Naive thymus-derived CD8-positive, alpha-beta T cell (primary cell): ENCODE measurements around the gene NELFCD. TPM values are rescaled to one million over a fixed set of nuclear protein-coding genes. Genes with fewer than 3 reads are reported as not detected.
"Not testable (repeated sequence)": the region's sequence is repeated elsewhere in the genome, so short reads cannot be mapped to it uniquely, and the experiment has no call there.

Source experiments
- ATAC-seq, 2 donors: fragments of 150-1000 bp; cut with Tn5 transposase in 1 of 2; sonication (Bioruptor Pico), chemical (Tn5 transposase) in 1 of 2; 1 replicate in 1 of 2; 2 replicates in 1 of 2; pipeline ENCODE4 v1.10.0; 2021; ENCODE audit warnings: mild to moderate bottlenecking in 2 of 2, moderate library complexity in 2 of 2
- POLR2A ChIA-PET: fragments of 350-600 bp; sonication (Branson Sonifier 250); formaldehyde crosslinking; loops from one replicate; lab custom pipeline; 2021; ENCODE audit warnings: antibody characterized with exemption; lab: Charles Lee
- DNase-seq, 10 donors: peaks; one replicate each; pipeline versions ENCODE4 v3.0.0 to v3.0.0-alpha.2; 2020 to 2022
- H3K27ac Mint-ChIP-seq, 10 donors: one replicate each; pipeline ENCODE4 v1.8.0; 2020 to 2022; ENCODE audit warnings: mild to moderate bottlenecking in 10 of 10, mixed read lengths in 10 of 10, moderate library complexity in 4 of 10, inconsistent platforms in 1 of 10
- H3K27me3 Mint-ChIP-seq, 5 donors: one replicate each; pipeline ENCODE4 v1.8.0; 2021 to 2022; ENCODE audit warnings: mixed read lengths in 5 of 5
- H3K36me3 Mint-ChIP-seq, 3 donors: one replicate each; pipeline ENCODE4 v1.8.0; 2020 to 2022; ENCODE audit warnings: mixed read lengths in 3 of 3, mild to moderate bottlenecking in 2 of 3, inconsistent platforms in 1 of 3
- H3K4me1 Mint-ChIP-seq, 4 donors: one replicate each; pipeline ENCODE4 v1.8.0; 2021 to 2022; ENCODE audit warnings: mixed read lengths in 4 of 4
- H3K4me3 Mint-ChIP-seq, 10 donors: one replicate each; pipeline ENCODE4 v1.8.0; 2020 to 2022; ENCODE audit warnings: mild to moderate bottlenecking in 10 of 10, mixed read lengths in 10 of 10, moderate library complexity in 6 of 10, inconsistent platforms in 1 of 10
- H3K9me3 Mint-ChIP-seq, 9 donors: one replicate each; pipeline ENCODE4 v1.8.0; 2020 to 2022; ENCODE audit warnings: mixed read lengths in 9 of 9, mild to moderate bottlenecking in 3 of 9, inconsistent platforms in 1 of 9, moderate library complexity in 1 of 9
- polyA plus RNA-seq, 3 donors: library from polyadenylated mRNA; unstranded; fragments of 300-500 nt; fragmentation: Illumina TruSeq; gene quantifications; one replicate each; pipeline ENCODE4 v1.2.3, GENCODE V29; 2021
- total RNA-seq, 8 experiments: library from RNA in 2 of 8; stranded (reverse) in 2 of 8; gene quantifications; one replicate each; pipeline ENCODE4 v1.2.3 and lab custom pipeline; 2021 to 2026

NELFCD gene
- total and polyA plus RNA-seq, 5 experiments from 2014 or later, result 63.6 to 101 (median 76.5) TPM

DNA sequence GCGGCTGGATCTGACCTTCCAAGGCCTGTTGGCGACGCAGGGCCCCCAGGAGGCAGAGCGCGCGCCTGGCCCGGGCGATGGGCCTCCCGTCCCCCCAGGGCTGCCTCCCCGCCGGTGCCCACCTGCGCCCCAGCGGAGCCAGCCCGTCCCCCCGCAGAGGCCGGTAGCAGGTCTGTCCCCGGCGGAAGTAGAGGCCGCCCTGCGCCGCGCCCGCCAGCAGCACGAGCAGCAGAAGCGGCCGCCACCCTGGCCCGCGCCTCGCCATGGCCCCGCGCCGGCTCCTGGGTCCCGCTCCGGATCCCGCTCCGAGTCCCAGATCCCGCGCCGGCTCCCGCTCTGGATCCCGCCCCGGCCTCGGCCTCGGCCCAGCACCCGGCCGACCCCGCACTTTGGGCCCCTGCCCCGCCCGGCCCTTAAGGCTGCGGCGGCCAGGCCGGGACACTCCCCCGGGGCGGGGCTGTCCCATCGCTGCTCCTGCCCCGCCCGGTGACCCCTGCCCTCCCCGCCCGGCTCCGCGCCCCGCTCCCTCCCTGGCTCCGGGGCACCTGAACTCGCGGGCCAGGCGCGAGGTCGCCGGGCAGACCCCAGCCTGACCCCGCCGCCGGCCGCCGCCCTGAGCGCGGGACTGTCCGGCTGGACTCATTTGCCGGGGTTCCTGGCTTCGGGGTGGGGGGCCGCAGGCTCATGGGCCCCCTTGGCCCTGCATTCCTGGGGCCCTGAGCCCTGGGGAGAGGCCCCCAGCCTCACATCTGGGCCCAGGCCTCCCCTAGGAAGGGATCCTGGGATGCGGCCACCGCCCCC is 26.0 kb downstream of the NELFCD start, which contains the start of gene CTSZ:
Gene CTSZ, minus strand, starts transcription at position 391 of the 801 bp plus-strand sequence. Its CDS starts 126 bp downstream, at position 265.
- no peaks in the 10 kb centered on the region for H3K27me3 Mint-ChIP-seq
- peak in 7 of 10 donors; percentile 12 to 40 (median 33) for DNase-seq
- ATAC-seq, result peak; percentile 44 to 66
- H3K36me3 Mint-ChIP-seq, result peaks cover 0 to 2% (median 0%) of the 10 kb centered on the region in 3 donors
- peak within 1 kb of the TSS in 5 of 10 donors; percentile 43 to 93 (median 84) for H3K27ac Mint-ChIP-seq
- peak within 1 kb of the TSS; percentile 66 to 93 (median 85) for H3K4me3 Mint-ChIP-seq
- H3K4me1 Mint-ChIP-seq, result peaks cover 32 to 53% (median 48%) of the 10 kb centered on the region in 4 donors
- H3K9me3 Mint-ChIP-seq, result no peaks in the 10 kb centered on the region
- POLR2A ChIA-PET, result interaction anchor here (2.2 to 2.7 kb wide), 2 partner anchors 25 kb away, joined by 12 to 20 read pairs; partner anchors contain the start of gene ATP5F1E

DNA sequence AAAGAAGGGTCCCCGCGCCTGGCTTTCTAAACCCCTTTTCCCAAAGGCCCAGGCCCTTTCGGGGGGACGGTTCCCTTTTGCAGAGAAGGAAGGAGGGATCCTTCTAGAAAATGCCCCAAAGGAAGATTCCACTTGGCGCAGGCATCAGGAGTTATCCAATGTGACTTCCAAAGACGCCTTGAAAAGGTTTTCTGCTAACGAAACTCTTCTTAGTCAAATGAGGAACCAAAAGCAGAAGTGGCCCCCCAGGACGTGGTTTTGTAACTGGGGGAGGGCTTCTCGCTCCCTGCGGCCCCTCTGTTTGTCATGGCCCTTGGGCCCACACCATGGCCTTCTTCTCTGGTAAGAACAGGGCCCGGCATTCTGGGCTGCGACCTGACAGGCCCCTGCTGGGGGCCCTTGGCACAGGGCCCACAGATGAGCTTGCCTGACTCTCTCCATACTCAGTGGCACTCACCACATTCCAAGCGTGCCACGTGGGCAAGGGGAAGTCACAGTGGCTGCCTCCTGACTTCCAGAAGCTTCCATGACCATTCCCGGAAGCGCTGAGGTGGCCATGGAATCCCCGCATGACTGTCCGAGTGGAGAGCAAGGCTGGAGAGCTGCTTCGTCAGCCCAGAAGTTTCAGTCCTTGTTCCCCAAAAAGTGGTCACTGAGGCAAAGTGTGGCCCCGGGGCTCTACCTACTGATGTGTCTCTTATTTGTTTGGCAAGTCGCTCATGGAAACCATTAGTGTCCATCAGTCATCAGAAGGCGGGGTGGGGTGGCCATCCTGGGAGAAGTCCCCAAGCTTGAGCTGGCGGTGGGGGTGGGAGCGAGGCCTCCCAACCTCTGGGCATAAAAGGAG is 26.8 kb downstream of the NELFCD start:
- peak in 1 of 10 donors; percentile 36 for DNase-seq
- peaks cover 0 to 2% (median 0%) of the 10 kb centered on the region in 3 donors for H3K36me3 Mint-ChIP-seq
- POLR2A ChIA-PET, result interaction anchor here (1.1 to 2.2 kb wide), 3 partner anchors 10 to 27 kb away, joined by 3 to 12 read pairs (median 4); partner anchors contain the start of genes ATP5F1E and NELFCD
- peak overlapping the region in 4 of 10 donors; percentile 43 to 84 (median 68) for H3K27ac Mint-ChIP-seq
- H3K4me3 Mint-ChIP-seq, result peak overlapping the region; percentile 66 to 91 (median 81)
- peaks cover 28 to 50% (median 49%) of the 10 kb centered on the region in 4 donors for H3K4me1 Mint-ChIP-seq
- no peak for ATAC-seq
- H3K9me3 Mint-ChIP-seq, result no peaks in the 10 kb centered on the region
- H3K27me3 Mint-ChIP-seq, result no peaks in the 10 kb centered on the region

DNA sequence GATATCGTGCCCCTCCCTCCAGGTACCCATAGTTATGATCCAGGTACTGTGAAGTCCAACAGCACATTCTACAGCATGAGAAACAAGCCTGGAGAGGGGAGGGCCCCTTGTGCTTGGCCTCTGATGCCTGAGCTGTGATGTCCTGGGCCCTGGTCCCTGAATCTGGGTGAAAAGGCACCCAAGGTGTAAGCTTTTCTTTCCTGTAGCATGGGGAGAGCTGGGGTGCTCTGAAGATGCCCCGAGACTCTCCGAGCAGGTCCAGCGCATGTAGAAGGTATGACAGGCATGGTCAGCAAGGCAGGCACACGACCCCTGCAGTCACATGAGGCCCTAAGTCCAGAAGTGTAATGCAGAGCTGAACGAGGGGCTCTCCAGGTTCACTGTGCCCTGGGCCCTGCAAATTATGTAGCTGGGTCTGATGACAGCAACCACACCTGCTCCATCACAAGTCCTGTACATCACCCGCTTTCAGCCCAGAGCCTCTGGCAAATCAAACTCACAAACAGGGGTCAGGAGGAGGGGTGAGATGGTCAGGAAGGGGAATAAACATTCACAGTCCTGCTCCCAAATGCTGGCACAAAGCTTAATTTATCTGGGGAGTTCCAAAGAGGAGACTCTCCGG is 27.8 kb downstream of the NELFCD start:
- no peak for ATAC-seq

DNA sequence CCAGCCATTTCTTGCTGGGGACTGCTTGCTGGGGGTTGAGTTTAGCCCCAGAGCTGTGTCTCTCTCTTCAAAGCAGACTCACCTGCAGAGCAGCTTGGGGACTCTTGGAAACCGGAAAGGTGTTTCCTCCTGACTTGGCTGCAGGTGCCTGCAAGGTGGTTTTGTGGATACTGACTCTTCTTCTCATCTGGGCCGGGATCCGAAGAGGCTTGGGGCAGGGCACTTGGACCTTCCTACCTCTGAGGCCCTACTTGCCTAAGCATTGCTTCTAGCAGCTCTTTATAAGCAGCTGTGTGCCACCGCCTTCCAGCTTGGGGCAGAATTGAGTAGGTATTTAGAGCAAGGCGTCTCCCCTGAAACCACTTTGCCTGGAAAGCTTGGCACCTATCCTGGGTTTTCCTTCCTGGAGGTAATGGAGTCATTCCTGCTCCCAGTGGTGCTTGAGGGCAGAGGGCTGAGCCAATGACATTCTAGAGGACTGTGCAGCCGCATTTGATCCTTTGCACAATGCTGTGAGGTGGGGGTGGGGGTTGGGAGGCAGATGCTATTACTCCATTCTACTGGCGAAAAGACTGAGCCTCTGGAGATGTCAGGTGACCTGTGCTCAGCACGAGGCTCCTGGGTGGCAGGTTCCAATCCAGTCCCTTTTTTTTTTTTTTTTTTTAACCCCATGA is 29.4 kb downstream of the NELFCD start:
- Mint-ChIP-seq H3K27ac (no peak overlapping the region), H3K4me3 (no peak overlapping the region), H3K27me3 (no peaks in the 10 kb centered on the region), H3K4me1 (peaks cover 22 to 44% (median 42%) of the 10 kb centered on the region in 4 donors), H3K36me3 (no peaks in the 10 kb centered on the region), H3K9me3 (no peaks in the 10 kb centered on the region)
- DNase-seq, result no peak
- ATAC-seq, result no peak
- POLR2A ChIA-PET, result interaction anchor here (1.4 kb wide), 1 partner anchor 9 kb away, joined by 3 read pairs; the partner anchor contains the start of gene TUBB1

More for the DNA sequence above, 27.8 kb downstream of the NELFCD start:
- POLR2A ChIA-PET, result interaction anchor here (1.1 to 2.2 kb wide), 3 partner anchors 9 to 27 kb away, joined by 3 to 12 read pairs (median 4); partner anchors contain the start of genes ATP5F1E and NELFCD
- no peaks in the 10 kb centered on the region for H3K9me3 Mint-ChIP-seq
- no peaks in the 10 kb centered on the region for H3K27me3 Mint-ChIP-seq
- H3K36me3 Mint-ChIP-seq, result peaks cover 0 to 2% (median 0%) of the 10 kb centered on the region in 3 donors
- H3K4me3 Mint-ChIP-seq, result peak overlapping the region in 2 of 10 donors; percentile 10 to 32
- H3K4me1 Mint-ChIP-seq, result peaks cover 29 to 49% (median 48%) of the 10 kb centered on the region in 4 donors
- DNase-seq, result no peak
- H3K27ac Mint-ChIP-seq, result no peak overlapping the region

DNA sequence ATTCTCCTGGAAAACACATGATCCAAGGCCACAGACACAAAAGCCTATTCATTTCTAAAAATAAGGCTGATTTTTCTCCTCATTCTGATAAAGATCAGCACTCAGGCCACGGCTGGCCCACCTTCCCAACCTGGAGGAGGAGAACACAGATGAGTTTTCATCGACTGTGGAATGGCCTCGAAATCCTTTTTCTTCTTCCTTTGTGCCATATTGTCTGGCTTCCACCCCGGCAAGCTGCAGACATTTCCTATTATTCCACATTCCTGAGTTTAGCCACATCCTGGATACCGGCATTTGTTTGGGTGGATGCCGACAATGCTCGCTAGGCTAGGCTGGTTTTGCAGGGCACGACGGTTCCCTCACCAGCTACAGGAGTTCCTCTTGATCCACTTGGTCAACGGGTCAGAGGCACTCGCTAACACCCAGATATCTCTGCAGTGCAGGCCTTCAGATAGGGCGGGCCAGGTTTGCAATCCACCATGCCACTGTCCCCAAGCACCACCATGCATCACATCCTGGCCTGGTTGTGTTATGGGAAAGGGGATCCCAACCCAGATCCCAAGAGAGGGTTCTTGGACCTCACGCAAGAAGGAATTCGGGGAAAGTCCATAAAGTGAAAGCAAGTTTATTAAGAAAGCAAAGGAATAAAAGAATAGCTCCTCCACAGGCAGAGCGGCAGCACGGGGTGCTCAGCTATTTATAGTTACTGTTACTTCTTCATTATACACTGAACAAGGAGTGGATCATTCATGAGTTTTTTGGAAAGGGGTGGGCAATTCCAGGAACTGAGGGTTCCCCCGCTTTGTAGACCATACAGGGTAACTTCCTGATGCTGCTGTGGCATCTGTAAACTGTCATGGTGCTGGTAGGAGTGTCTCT is 30.2 kb downstream of the NELFCD start:
- Mint-ChIP-seq H3K27ac (peak overlapping the region in 4 of 10 donors; percentile 40 to 66 (median 53)), H3K27me3 (no peaks in the 10 kb centered on the region), H3K4me1 (peaks cover 20 to 42% (median 38%) of the 10 kb centered on the region in 4 donors), H3K9me3 (no peaks in the 10 kb centered on the region), H3K4me3 (no peak overlapping the region), H3K36me3 (no peaks in the 10 kb centered on the region)
- DNase-seq (no peak), ATAC-seq (no peak)
- POLR2A ChIA-PET, result interaction anchor here (1.4 kb wide), 1 partner anchor 8 kb away, joined by 3 read pairs; the partner anchor contains the start of gene TUBB1

DNA sequence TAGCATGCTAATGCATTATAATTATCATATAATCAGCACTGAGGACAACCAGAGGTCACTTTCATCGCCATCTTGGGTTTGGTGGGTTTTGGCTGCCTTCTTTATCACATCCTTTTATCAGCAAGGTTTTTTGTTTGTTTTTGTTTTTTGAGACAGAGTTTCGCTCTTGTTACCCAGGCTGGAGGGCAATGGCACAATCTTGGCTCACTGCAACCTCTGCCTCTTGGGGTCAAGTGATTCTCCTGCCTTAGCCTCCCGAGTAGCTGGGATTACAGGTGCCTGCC is 30.8 kb downstream of the NELFCD start:
- POLR2A ChIA-PET, result not testable (repeated sequence)
- peak overlapping the region in 1 of 10 donors; percentile 40 for H3K27ac Mint-ChIP-seq

DNA sequence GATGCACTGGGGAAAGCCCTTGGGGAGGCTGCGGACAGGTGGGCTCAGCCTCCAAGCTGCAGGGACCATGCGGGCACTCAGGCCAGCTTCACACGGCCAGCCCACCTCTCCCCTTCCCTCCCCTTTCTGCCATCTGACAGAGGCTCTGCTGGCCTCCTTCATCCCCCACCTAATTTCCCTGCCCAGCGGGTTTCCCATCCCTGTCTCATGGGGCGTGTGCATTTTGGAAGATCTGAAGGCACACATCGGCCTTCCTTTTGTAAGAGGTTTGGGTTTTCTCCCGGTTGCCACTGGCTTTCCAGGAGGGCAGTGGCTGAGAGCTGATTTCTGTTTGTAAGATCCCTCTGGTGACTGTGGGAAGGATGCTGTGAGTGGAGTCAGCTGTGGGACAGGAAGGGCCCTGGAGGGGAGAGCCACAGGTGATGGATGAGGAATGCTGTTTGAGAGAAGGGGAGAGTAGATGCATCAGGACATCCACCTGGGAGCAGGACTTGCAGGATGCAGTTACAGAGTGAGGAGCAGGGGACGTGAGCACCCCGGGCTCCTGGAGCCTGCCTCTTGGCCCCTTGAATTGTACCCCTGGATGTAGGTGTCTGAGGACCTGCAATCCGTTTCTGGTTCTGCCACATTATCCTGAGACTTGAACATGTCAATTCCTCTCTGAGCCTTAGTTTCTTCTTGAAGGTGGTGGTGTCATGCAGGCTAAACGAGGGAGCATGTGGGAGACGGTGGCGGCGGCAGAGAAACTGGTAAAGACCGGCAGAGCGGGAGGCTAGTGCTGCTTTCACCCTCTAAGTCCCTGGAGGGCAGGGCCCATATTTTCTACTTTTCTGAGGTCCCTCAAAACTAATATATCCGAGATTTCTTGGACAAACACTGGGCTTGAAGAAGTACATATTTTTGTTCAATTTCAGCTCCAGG is 32.2 kb downstream of the NELFCD start:
- Mint-ChIP-seq H3K9me3 (no peaks in the 10 kb centered on the region), H3K27ac (peak overlapping the region in 5 of 10 donors; percentile 6 to 71 (median 27)), H3K4me3 (peak overlapping the region in 4 of 10 donors; percentile 24 to 40 (median 26)), H3K36me3 (no peaks in the 10 kb centered on the region), H3K4me1 (peaks cover 26 to 54% (median 48%) of the 10 kb centered on the region in 4 donors), H3K27me3 (no peaks in the 10 kb centered on the region)
- POLR2A ChIA-PET, result interaction anchor here (0.6 to 1.2 kb wide), 2 partner anchors 8 to 10 kb away, joined by 3 read pairs; no protein-coding TSS in a partner anchor
- no peak for ATAC-seq
- no peak for DNase-seq

More for the DNA sequence above, 30.8 kb downstream of the NELFCD start:
- not testable (repeated sequence) for DNase-seq, H3K27me3 Mint-ChIP-seq, H3K9me3 Mint-ChIP-seq, H3K36me3 Mint-ChIP-seq, ATAC-seq, H3K4me3 Mint-ChIP-seq
- H3K4me1 Mint-ChIP-seq, result peaks cover 24 to 48% (median 43%) of the 10 kb centered on the region in 4 donors

DNA sequence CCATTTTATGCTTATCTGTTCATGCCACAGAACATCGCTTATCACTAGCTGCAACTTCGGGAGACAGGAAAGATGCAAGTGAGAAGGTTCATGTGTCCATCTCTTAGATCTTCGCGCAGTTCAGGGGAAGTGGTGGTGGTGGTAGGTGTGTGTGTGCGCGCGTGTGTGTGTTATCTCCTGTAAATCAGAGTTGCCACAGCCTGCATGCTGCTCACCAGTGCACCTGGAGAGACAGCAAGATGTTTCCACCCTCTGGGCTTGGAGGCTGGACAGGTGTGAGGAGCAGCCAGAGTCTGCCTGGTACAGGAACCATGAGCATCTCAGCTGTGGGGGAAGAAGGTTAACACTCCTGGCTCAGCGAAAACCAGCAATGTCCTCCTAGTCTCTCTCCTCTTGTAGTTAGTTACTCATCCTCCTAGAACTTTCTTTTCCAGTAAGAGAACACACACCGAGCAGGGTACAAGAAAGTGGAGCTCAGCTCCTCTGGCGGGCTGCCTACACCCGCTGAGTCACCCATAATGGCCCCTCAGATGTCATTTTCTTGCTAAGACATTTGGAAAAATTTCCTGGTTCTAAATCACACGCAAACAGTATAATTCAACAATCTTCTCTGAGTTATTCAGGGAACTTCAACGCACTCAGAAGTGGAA is 33.0 kb downstream of the NELFCD start:
- no peaks in the 10 kb centered on the region for H3K27me3 Mint-ChIP-seq
- POLR2A ChIA-PET, result interaction anchor here (0.6 to 1.2 kb wide), 4 partner anchors 9 to 58 kb away, joined by 3 read pairs; no protein-coding TSS in a partner anchor
- H3K4me3 Mint-ChIP-seq, result peak overlapping the region in 5 of 10 donors; percentile 7 to 54 (median 27)
- peaks cover 29 to 54% (median 48%) of the 10 kb centered on the region in 4 donors for H3K4me1 Mint-ChIP-seq
- DNase-seq (peak in 4 of 10 donors; percentile 28 to 52 (median 38)), ATAC-seq (peak; percentile 50 to 90)
- H3K36me3 Mint-ChIP-seq, result peaks cover 0 to 1% (median 0%) of the 10 kb centered on the region in 3 donors
- H3K9me3 Mint-ChIP-seq, result no peaks in the 10 kb centered on the region
- peak overlapping the region in 7 of 10 donors; percentile 6 to 84 (median 28) for H3K27ac Mint-ChIP-seq

DNA sequence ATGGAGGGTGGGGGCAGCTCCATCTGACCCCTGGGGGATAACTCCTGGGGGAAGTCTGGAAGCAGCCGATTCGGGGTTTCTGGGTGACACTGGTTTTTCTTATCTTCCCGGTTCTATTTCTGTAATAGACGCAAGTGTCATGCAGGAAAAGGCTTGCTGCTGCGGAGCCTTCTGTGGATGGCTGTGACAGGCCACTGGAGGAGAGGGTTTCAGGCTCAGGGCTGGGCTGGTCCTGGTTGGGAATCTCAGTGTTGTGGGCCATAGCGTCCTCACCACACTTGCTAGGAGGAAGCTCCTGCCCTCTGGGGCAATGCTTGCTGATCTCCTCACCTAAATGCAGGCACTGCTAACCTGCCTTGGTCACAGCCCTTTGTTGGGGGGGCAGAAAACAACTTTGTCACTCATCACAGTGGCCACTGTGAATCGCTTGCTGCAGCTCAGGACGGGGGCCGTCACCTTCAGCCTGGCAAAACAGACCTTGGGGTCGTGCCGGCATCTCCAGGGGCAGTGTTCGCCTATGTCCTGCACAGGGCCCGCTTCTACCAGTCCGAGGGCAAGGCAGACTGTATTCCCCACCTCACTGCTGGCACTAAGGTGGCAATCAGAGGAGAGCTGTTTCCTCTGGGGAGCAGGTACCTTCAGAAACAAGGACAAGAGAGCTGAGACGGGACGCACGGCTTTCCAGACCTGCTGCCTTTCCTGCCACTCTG is 33.8 kb downstream of the NELFCD start:
- Mint-ChIP-seq H3K36me3 (peaks cover 0 to 2% (median 0%) of the 10 kb centered on the region in 3 donors), H3K27ac (peak overlapping the region in 2 of 10 donors; percentile 14 to 28), H3K4me3 (no peak overlapping the region), H3K4me1 (peaks cover 29 to 54% (median 48%) of the 10 kb centered on the region in 4 donors), H3K27me3 (no peaks in the 10 kb centered on the region), H3K9me3 (no peaks in the 10 kb centered on the region)
- POLR2A ChIA-PET, result interaction anchor here (0.7 to 1.2 kb wide), 3 partner anchors 8 to 57 kb away, joined by 3 read pairs; no protein-coding TSS in a partner anchor
- no peak for ATAC-seq
- DNase-seq, result no peak
